Endothelial cell of umbilical vein (primary cell): ENCODE data around the gene ARHGEF10L. TPM values are rescaled to one million over a fixed set of nuclear protein-coding genes. Genes with fewer than 3 reads are reported as not detected.

Source experiments
- BruUV-seq: library from RNA; stranded (reverse); fragments of 400-500 nt; replicated peaks from 2 replicates; lab custom pipeline; 2021; lab: Mats Ljungman, UMichigan
- CTCF ChIA-PET: fragments of 300-600, 350-600 bp; sonication (Branson Sonifier 250); formaldehyde crosslinking; loops from one replicate; lab custom pipeline; 2021; ENCODE audit warnings: antibody characterized with exemption, inconsistent platforms; lab: Charles Lee
- POLR2A ChIA-PET: fragments of 300-600, 350-600 bp; sonication (Branson Sonifier 250); formaldehyde crosslinking; loops from one replicate; lab custom pipeline; 2021; ENCODE audit warnings: antibody characterized with exemption, inconsistent platforms; lab: Charles Lee
- DNase-seq: peaks from one replicate; pipeline ENCODE4 v3.0.0-alpha.2; 2011; ENCODE audit warnings: low read depth, low spot score
- FAIRE-seq: peaks from 2 replicates; lab custom pipeline; 2011; peaks lifted over from hg19 to GRCh38; lab: Jason Lieb, UNC
- H2AFZ ChIP-seq: 2 replicates; pipeline ENCODE4 v1.6.0; 2012; ENCODE audit warnings: low read depth, low read length, control low read depth, inconsistent platforms
- H3K27ac ChIP-seq: 2 replicates; pipeline ENCODE4 v1.5.1; 2011; ENCODE audit warnings: low read depth, mild to moderate bottlenecking, control low read depth, low read length, moderate library complexity; ENCODE audit not compliant: insufficient read depth
- H3K27me3 ChIP-seq, 2 experiments: 2 replicates each; pipeline versions ENCODE4 v1.6.0 to v1.6.1; 2011; ENCODE audit warnings: low read length in 2 of 2, mixed read lengths in 1 of 2; ENCODE audit not compliant: control insufficient read depth in 2 of 2, insufficient read depth in 2 of 2
- H3K36me3 ChIP-seq, 2 experiments: 2 replicates in 1 of 2; 3 replicates in 1 of 2; pipeline ENCODE4 v1.5.1; 2011; ENCODE audit warnings: low read length in 2 of 2, mild to moderate bottlenecking in 1 of 2, moderate library complexity in 1 of 2; ENCODE audit not compliant: control insufficient read depth in 2 of 2, insufficient read depth in 2 of 2; ENCODE audit errors: extremely low read depth in 1 of 2
- H3K4me1 ChIP-seq: 3 replicates; pipeline ENCODE4 v1.5.1; 2011; ENCODE audit warnings: mild to moderate bottlenecking, low read length; ENCODE audit not compliant: control insufficient read depth, insufficient read depth; ENCODE audit errors: extremely low read depth
- H3K4me2 ChIP-seq: 2 replicates; pipeline ENCODE4 v1.6.1; 2011; ENCODE audit warnings: low read length, control low read depth, mixed read lengths; ENCODE audit not compliant: insufficient read depth
- H3K4me3 ChIP-seq, 3 experiments: fragments of 200-600 bp in 1 of 3; sonication (generic), shearing (Covaris generic) in 1 of 3; replicated peaks in 1 of 3; 2 replicates each; pipeline ENCODE4 v1.5.1; 2011 to 2016; ENCODE audit warnings: control low read depth in 3 of 3, low read length in 3 of 3, mild to moderate bottlenecking in 2 of 3, inconsistent platforms in 1 of 3, low read depth in 1 of 3, moderate library complexity in 1 of 3; ENCODE audit not compliant: insufficient read depth in 1 of 3
- H3K79me2 ChIP-seq: 2 replicates; pipeline ENCODE4 v1.6.0; 2012; ENCODE audit warnings: low read length, inconsistent platforms; ENCODE audit not compliant: control insufficient read depth, insufficient read depth
- H3K9ac ChIP-seq: replicated peaks from 2 replicates; pipeline ENCODE3; 2011; ENCODE audit warnings: low read length, control low read depth; ENCODE audit not compliant: insufficient read depth; ENCODE audit errors: extremely low read depth
- H3K9me1 ChIP-seq: replicated peaks from 3 replicates; pipeline ENCODE4 v1.6.0; 2011; ENCODE audit warnings: mild to moderate bottlenecking, low read length; ENCODE audit not compliant: control insufficient read depth, insufficient read depth; ENCODE audit errors: extremely low read depth
- H3K9me3 ChIP-seq: replicated peaks from 2 replicates; pipeline ENCODE4 v1.5.1; 2012; ENCODE audit warnings: low read length, inconsistent platforms; ENCODE audit not compliant: control insufficient read depth, insufficient read depth
- H4K20me1 ChIP-seq: replicated peaks from 2 replicates; pipeline ENCODE3; 2011; ENCODE audit warnings: mild to moderate bottlenecking, low read length; ENCODE audit not compliant: control insufficient read depth, insufficient read depth; ENCODE audit errors: extremely low read depth
- EZH2 ChIP-seq: IDR thresholded peaks from 2 replicates; pipeline ENCODE4 v1.6.1; 2012; ENCODE audit warnings: borderline replicate concordance, low read depth, mild to moderate bottlenecking, moderate library complexity, low read length, inconsistent platforms; ENCODE audit not compliant: severe bottlenecking
- FOS ChIP-seq: IDR thresholded peaks from 2 replicates; pipeline ENCODE4 v1.6.1; 2011; ENCODE audit warnings: mild to moderate bottlenecking, low read length, moderate library complexity, borderline replicate concordance; ENCODE audit not compliant: insufficient read depth
- GATA2 ChIP-seq: IDR thresholded peaks from 2 replicates; pipeline ENCODE4 v1.7.0; 2011; ENCODE audit warnings: low read depth, mild to moderate bottlenecking, moderate library complexity, mixed read lengths, low read length; ENCODE audit not compliant: insufficient read length, insufficient read depth
- JUN ChIP-seq: IDR thresholded peaks from 2 replicates; pipeline ENCODE4 v1.6.1; 2011; ENCODE audit warnings: borderline replicate concordance, low read depth; ENCODE audit not compliant: insufficient read length, insufficient read depth
- MYC ChIP-seq: IDR thresholded peaks from one replicate; pipeline ENCODE4 v1.6.1; 2011; ENCODE audit warnings: mild to moderate bottlenecking, low read depth, low read length
- POLR2A ChIP-seq: IDR thresholded peaks from 2 replicates; pipeline ENCODE4 v1.6.1; 2012; ENCODE audit warnings: low read depth, mild to moderate bottlenecking, control low read depth, low read length
- POLR2AphosphoS5 ChIP-seq: IDR thresholded peaks from 2 replicates; pipeline ENCODE4 v1.6.1; 2012; ENCODE audit warnings: low read depth, mild to moderate bottlenecking, control low read depth, low read length, moderate library complexity; ENCODE audit not compliant: insufficient read depth
- dilution Hi-C: fragments of 300-500 bp; cut with MboI; formaldehyde crosslinking; loops from one replicate; pipeline ENCODE4 v1.15.0; 2019; ENCODE audit warnings: low sequenced_read_pairs; ENCODE audit not compliant: extremely low pct_ligation_motif_present
- intact Hi-C: fragments of 100-400 bp; cut with micrococcal nuclease; formaldehyde crosslinking; loops from one replicate; pipeline ENCODE4 v1.10.0; 2022
- polyA plus RNA-seq, 4 experiments: library from polyadenylated mRNA; depleted of rRNA in 3 of 4; stranded (reverse) in 3 of 4; unstranded in 1 of 4; fragments of >200 nt; gene quantifications; 2 replicates each; pipeline versions ENCODE4 v1.2.1 to v1.2.3, GENCODE V29; 2011 to 2012; ENCODE audit warnings: missing spikeins in 1 of 4
- total RNA-seq: library from RNA; stranded (reverse); gene quantifications from 2 replicates; pipeline ENCODE4 v1.2.3, GENCODE V29; 2021
- TF ChIP-seq, protein P1 (sequence below): IDR thresholded peaks from 2 replicates; pipeline ENCODE4 v1.6.1; 2011; ENCODE audit not compliant: insufficient read depth, insufficient read length
- TF ChIP-seq, protein P2 (sequence below), 2 donors: IDR thresholded peaks; 1 replicate in 1 of 2; 2 replicates in 1 of 2; pipeline ENCODE4 v1.5.1; 2011; ENCODE audit warnings: low read length in 2 of 2, mild to moderate bottlenecking in 2 of 2, moderate library complexity in 2 of 2, control low read depth in 1 of 2, inconsistent platforms in 1 of 2, low read depth in 1 of 2; ENCODE audit not compliant: insufficient read depth in 1 of 2; ENCODE audit errors: extremely low read depth in 1 of 2

ARHGEF10L gene
- total and polyA plus RNA-seq, 2 donors (not counting 3 experiments of a cell fraction or from before 2014, with no cell fraction given): 1.9 to 5.2 TPM

DNA sequence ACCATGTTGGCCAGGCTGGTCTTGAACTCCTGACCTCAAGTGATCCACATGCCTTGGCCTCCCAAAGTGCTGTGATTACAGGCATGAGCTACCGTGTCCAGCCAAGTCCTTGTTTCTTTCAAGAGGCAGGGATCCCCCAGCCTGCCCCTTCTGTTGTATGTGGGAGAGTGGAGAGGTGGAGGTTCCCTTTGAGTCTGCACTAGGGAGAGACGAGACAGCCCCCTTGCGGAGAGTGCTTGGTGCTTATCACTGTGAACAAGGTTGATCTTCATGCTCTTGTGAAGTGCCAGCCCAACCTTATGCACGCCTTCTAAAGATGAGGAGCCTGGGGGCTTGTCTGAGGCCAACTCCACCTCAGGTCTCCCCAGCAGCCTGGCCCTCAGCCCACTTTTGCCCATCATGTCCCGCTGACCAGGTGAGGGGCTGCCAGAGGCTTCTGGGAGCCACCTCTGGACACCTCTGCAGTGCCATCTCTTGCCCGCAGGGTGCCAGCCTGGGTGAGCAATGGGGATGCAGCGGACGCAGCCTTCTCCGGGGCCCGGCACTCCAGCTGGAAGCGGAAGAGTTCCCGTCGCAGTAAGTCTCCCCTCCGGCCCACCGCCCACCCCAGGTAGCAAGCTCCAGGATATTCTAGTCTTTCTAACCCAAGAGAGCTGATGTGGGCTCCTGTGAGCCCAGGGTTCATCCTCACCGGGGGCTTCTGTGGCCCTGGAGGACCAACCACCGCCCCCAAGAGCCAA is 62.3 kb downstream of the ARHGEF10L start:
- H4K20me1 ChIP-seq: no peaks in the 10 kb centered on the region
- no peaks in the 10 kb centered on the region for H3K4me1 ChIP-seq
- H3K27ac ChIP-seq: no peak overlapping the region
- CTCF ChIA-PET: interaction anchor here (1.8 kb wide), 1 partner anchor 99 kb away, joined by 4 read pairs; no protein-coding TSS in a partner anchor
- H2AFZ ChIP-seq: no peak overlapping the region
- H3K9me1 ChIP-seq: no peaks in the 10 kb centered on the region
- dilution Hi-C loops (no loop called here), intact Hi-C loops (no loop called here)
- H3K79me2 ChIP-seq: no peaks in the 10 kb centered on the region
- TF ChIP-seq GATA2 (no peak), FOS (no peak), JUN (no peak), POLR2AphosphoS5 (no peak), MYC (no peak), EZH2 (no peak), POLR2A (no peak)
- TF ChIP-seq, protein P1, sequence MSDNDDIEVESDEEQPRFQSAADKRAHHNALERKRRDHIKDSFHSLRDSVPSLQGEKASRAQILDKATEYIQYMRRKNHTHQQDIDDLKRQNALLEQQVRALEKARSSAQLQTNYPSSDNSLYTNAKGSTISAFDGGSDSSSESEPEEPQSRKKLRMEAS: no peak
- TF ChIP-seq, protein P2, sequence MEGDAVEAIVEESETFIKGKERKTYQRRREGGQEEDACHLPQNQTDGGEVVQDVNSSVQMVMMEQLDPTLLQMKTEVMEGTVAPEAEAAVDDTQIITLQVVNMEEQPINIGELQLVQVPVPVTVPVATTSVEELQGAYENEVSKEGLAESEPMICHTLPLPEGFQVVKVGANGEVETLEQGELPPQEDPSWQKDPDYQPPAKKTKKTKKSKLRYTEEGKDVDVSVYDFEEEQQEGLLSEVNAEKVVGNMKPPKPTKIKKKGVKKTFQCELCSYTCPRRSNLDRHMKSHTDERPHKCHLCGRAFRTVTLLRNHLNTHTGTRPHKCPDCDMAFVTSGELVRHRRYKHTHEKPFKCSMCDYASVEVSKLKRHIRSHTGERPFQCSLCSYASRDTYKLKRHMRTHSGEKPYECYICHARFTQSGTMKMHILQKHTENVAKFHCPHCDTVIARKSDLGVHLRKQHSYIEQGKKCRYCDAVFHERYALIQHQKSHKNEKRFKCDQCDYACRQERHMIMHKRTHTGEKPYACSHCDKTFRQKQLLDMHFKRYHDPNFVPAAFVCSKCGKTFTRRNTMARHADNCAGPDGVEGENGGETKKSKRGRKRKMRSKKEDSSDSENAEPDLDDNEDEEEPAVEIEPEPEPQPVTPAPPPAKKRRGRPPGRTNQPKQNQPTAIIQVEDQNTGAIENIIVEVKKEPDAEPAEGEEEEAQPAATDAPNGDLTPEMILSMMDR (IDR thresholded peaks at IDR 0.05; ENCODE audit: extremely low read depth in 1 of 2, insufficient read depth in 1 of 2, low read depth in 1 of 2, low read length in 2 of 2): no peak
- H3K36me3 ChIP-seq: no peaks in the 10 kb centered on the region
- DNase-seq (no peak), FAIRE-seq (no peak)
- H3K9ac ChIP-seq: no peak overlapping the region
- no peak overlapping the region for H3K4me2 ChIP-seq
- H3K9me3 ChIP-seq: no peaks in the 10 kb centered on the region
- no peaks in the 10 kb centered on the region for H3K27me3 ChIP-seq
- POLR2A ChIA-PET: no interaction called here
- no peak overlapping the region for H3K4me3 ChIP-seq
- no TSS peak for BruUV-seq
